MM.1S (cell line): ENCODE data around the gene ITPKA.

Experiments
- EZH2 ChIP-seq: fragments of 300-600 bp; sonication (generic); optimal IDR thresholded peaks from 2 replicates; pipeline ENCODE3; 2017; ENCODE audit warnings: low read depth, mild to moderate bottlenecking, antibody characterized with exemption, low read length, mixed read lengths
- TF ChIP-seq, protein P1 (sequence below): fragments of 300-600 bp; sonication (generic); IDR thresholded peaks from 2 replicates; pipeline ENCODE4 v1.5.1; 2016; ENCODE audit warnings: antibody characterized with exemption, low read length, mixed read lengths

DNA sequence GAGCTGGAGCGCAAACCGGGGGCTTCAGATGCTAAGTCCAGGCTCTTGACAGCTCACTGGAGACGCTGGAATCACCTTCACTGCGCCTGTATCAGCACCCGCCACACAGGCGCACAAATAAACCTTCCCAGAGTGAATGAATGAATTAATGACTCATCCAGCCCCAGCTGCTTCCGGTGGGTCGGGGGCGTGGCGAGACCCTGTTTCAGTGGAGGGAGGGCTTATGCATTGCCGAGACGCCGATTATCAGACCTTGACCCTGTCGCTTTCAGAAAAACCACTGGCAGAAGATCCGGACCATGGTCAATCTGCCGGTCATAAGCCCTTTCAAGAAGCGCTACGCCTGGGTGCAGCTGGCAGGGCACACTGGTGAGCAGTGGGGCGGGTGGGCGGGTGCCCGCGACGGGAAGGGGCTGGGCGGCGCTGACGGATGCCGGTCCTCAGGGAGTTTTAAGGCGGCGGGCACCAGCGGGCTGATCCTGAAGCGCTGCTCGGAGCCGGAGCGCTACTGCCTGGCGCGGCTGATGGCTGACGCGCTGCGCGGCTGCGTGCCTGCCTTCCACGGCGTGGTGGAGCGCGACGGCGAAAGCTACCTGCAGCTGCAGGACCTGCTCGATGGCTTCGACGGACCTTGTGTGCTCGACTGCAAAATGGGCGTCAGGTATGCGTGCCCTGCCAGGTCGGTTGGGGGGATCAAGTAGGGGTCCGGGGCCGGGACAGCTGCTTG, 7.7 kb downstream of the ITPKA start:
- TF ChIP-seq, protein P1, sequence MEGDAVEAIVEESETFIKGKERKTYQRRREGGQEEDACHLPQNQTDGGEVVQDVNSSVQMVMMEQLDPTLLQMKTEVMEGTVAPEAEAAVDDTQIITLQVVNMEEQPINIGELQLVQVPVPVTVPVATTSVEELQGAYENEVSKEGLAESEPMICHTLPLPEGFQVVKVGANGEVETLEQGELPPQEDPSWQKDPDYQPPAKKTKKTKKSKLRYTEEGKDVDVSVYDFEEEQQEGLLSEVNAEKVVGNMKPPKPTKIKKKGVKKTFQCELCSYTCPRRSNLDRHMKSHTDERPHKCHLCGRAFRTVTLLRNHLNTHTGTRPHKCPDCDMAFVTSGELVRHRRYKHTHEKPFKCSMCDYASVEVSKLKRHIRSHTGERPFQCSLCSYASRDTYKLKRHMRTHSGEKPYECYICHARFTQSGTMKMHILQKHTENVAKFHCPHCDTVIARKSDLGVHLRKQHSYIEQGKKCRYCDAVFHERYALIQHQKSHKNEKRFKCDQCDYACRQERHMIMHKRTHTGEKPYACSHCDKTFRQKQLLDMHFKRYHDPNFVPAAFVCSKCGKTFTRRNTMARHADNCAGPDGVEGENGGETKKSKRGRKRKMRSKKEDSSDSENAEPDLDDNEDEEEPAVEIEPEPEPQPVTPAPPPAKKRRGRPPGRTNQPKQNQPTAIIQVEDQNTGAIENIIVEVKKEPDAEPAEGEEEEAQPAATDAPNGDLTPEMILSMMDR, result no peak
- TF ChIP-seq EZH2, result no peak
